AG10803 (cell line): ENCODE results near the gene C16orf78.

Experiments used
- DNase-seq: peaks from one replicate; pipeline ENCODE4 v3.0.0; 2010; ENCODE audit warnings: low read depth
- H3K4me3 ChIP-seq: 2 replicates; pipeline ENCODE4 v1.5.1; 2011; ENCODE audit warnings: mild to moderate bottlenecking, low read length, control low read depth
- TF ChIP-seq, protein P1 (sequence below): conservative IDR thresholded peaks from 2 replicates; pipeline ENCODE4 v1.5.1; 2011; ENCODE audit warnings: mild to moderate bottlenecking, low read length, control low read depth, inconsistent platforms

C16orf78 gene

DNA sequence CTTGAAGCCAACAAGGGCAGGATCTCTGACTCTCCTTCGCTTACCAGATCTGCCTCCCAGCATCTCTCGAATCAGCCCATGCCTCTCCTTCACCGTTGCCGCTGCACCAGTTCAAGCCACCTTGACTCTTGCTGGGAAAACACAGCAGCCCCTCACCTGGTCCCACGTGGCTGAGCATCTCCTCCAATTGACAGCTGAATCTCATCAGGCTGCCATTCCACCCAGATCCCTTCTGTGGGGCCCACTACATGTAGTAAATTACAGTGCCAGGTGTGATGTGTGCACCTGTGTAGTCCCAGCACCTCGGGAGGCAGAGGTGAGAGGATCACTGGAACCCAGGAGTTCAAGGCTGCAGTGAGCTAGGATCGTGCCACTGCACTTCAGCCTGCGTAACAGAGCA lies 37.8 kb upstream of the C16orf78 start:
- H3K4me3 ChIP-seq = no peak overlapping the region
- TF ChIP-seq, protein P1, sequence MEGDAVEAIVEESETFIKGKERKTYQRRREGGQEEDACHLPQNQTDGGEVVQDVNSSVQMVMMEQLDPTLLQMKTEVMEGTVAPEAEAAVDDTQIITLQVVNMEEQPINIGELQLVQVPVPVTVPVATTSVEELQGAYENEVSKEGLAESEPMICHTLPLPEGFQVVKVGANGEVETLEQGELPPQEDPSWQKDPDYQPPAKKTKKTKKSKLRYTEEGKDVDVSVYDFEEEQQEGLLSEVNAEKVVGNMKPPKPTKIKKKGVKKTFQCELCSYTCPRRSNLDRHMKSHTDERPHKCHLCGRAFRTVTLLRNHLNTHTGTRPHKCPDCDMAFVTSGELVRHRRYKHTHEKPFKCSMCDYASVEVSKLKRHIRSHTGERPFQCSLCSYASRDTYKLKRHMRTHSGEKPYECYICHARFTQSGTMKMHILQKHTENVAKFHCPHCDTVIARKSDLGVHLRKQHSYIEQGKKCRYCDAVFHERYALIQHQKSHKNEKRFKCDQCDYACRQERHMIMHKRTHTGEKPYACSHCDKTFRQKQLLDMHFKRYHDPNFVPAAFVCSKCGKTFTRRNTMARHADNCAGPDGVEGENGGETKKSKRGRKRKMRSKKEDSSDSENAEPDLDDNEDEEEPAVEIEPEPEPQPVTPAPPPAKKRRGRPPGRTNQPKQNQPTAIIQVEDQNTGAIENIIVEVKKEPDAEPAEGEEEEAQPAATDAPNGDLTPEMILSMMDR = no peak
- no peak for DNase-seq

DNA sequence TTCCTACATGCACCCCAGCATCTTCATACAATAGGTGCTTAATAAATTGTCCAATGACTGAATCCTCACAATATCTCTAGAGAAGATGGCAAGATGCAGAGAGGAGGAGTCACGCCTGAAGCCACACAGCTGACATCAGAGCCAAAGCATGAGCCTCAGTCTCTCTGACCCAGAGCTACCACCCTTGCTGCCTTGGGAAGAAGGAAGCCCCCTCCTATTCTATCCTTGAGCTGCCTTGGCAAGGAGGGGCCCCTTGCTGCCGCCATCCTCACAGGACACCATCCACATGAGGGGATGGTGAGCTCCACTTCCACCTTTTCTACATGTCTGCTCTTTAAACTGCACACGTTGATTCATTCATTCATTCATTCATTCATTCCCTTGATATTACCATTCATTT lies 37.0 kb upstream of the C16orf78 start:
- no peak for DNase-seq
- TF ChIP-seq, protein P1 = no peak

DNA sequence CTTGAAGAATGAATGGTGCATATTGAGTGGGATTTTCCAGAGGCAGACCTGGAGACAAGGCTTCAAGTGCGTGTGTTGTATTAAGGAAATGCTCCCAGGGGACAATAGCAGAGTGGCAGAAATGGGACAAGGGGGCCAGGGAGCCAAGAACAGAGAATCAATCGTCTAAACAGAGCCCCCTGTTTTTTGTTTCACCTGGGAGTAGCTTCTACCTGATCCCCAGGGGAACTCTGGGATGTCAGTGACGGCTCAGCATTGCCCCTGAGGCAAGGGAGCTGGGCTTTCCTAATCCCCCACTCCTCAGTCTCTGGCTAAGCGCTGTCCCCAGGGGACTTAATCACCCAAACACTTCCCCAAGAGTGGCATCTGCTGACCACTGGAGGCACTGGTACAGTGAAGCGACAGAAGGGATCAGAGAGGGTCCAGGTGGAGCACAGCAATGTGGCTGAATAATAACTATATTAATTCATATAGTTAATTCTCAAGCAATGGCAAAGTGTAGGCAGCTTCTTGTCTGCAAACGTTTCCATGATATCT lies 35.7 kb upstream of the C16orf78 start:
- TF ChIP-seq, protein P1 = no peak
- DNase-seq = no peak
- H3K4me3 ChIP-seq = no peak overlapping the region

More for the DNA sequence above, 37.0 kb upstream of the C16orf78 start:
- no peak overlapping the region for H3K4me3 ChIP-seq

DNA sequence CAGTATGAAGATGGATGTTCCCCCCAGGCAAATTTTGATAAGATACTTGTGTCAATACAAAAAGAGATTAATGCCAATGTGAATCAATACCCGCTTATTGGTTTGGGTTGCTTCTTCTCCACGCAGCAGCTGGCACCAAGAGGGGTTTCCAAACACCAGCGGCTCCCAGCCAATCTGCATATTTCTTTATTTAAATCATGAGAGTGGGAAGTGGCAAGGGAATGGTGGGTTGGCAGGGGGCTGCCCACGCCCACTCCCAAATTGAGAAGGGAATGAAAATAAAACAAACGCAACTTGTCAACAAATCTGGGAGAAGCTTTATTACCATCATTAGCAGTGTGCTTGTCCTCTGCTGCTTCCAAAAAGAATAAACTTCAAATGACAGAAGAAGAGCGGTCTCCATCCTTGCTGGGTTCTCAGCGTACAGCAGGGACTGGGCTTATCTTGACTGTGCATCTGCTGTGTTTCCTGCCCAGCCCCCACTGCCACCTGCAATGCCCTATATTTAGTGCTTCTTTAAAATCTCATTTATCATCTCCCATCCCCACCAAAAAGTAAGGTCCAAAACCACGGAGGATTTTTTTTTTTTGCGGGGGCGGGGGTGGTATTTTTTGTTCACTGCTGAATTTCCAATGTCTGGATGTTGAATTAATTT lies 34.9 kb upstream of the C16orf78 start:
- TF ChIP-seq, protein P1 = no peak
- no peak for DNase-seq
- no peak overlapping the region for H3K4me3 ChIP-seq

DNA sequence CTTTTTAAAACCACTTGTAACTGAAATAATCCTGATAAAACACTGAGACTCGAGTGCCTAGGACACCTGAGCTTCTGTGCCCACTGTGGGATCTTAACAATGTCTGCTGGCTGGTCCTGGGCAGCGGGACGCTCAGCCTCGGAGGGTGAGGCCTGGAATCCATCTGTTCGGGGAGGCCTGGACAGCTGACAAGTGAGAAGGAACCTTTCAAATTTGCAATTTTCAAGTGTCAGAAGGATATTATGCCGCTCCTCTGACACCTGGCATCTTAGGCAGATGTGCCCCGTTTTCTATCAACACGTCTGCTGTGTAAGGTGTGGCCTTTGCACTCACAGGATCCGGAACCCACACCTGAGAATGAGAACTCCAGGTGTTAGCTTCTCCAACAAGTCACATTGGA lies 33.1 kb upstream of the C16orf78 start:
- no peak for DNase-seq
- H3K4me3 ChIP-seq = no peak overlapping the region
- TF ChIP-seq, protein P1 = no peak

DNA sequence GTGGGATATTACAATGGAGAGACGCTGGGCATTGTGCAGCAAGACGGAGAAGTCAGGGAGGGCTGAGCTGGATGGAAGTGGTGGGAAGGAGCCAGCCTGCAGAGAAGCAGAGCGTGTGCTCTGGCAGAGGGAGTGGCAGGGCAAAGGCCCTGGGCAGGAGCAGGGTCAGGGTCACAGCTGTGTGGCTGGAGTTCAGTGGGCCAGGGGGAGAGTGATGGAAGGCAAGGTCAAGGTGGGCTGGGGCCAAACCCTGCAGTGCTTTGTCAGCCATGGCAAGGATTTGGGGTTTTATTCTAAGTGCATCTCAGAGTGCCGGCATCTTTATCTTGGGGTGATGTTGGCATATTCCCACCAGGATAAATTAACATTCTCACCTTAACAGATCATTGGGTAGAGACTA lies 31.9 kb upstream of the C16orf78 start:
- no peak overlapping the region for H3K4me3 ChIP-seq
- no peak for DNase-seq
- TF ChIP-seq, protein P1 = no peak
